Measurements from ENCODE around the gene CACNB4.

The CACNB4 gene

DNA sequence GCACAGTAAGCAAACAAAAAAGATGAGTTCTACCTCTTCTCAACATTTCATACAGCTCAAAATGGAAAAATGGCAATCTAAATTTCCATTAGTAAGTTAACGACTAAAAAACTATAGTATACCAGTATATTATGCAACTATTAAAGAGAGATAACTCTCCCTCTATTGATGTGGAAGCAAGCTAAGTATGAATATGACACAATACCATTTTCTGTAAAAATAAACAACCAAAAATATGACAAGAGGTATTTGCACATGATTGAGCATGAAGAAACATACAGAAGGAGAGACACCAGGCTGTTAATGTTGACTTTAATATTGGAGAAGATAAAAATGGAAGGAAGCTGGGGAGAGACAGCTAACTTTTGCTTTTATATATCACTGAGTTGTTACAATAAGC is 167.1 kb downstream of the CACNB4 start:
- TF ChIP-seq CTCF (IDR thresholded peaks at IDR 0.05; ENCODE audit: insufficient read depth, missing control alignments): no peak
- no peak for DNase-seq (ENCODE audit: insufficient read length, low spot score)
- no peak for FAIRE-seq

- TF ChIP-seq CTCF (IDR thresholded peaks at IDR 0.05; ENCODE audit: insufficient read depth, missing control alignments): no peak
- DNase-seq (ENCODE audit: insufficient read length, low spot score) (no peak), FAIRE-seq (no peak)
Observed at GRCh38 chr2:151931030-151931611, 167.7 kb downstream of the CACNB4 start.

- no peak for TF ChIP-seq CTCF (IDR thresholded peaks at IDR 0.05; ENCODE audit: insufficient read depth, missing control alignments)
- no peak for FAIRE-seq
- DNase-seq (ENCODE audit: insufficient read length, low spot score): no peak
Observed at GRCh38 chr2:151930042-151930441, 168.8 kb downstream of the CACNB4 start.

DNA sequence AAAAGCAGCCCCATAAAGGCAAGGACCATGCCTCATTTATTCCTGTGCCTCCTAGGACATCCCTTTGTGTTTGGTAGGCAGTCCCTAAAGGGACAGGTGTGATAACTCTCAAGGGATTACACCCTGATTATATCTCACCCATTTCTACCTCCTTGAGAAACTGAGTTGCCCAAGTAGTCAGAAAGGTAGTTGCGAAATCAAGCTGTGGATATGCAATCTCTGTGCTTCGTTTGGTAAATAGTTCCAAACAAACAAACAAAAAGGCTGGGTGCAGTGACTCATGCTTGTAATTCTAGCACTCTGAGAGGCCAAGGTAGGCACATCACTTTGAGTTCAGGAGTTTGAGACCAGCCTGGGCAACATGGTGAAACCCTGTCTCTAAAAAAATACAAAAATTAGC is 170.5 kb downstream of the CACNB4 start:
- FAIRE-seq: no peak
- TF ChIP-seq CTCF (IDR thresholded peaks at IDR 0.05; ENCODE audit: insufficient read depth, missing control alignments): no peak
- no peak for DNase-seq (ENCODE audit: insufficient read length, low spot score)

- no peak for FAIRE-seq
- DNase-seq (ENCODE audit: insufficient read length, low spot score): no peak
- TF ChIP-seq CTCF (IDR thresholded peaks at IDR 0.05; ENCODE audit: insufficient read depth, missing control alignments): no peak
Observed at GRCh38 chr2:151927501-151928221, 171.2 kb downstream of the CACNB4 start.

- no peak for FAIRE-seq
- no peak for TF ChIP-seq CTCF (IDR thresholded peaks at IDR 0.05; ENCODE audit: insufficient read depth, missing control alignments)
Observed at GRCh38 chr2:151922845-151923666, 175.8 kb downstream of the CACNB4 start.

More at GRCh38 chr2:151922845-151923666, 175.8 kb downstream of the CACNB4 start:
- DNase-seq (ENCODE audit: insufficient read length, low spot score): no peak

All from D721Med (cell line).